Measurements from ENCODE around the gene SPACA9.

GRCh38 chr9:132931178-132931735 is 52.6 kb downstream of the SPACA9 start:
- TF ChIP-seq TAF1 (IDR thresholded peaks at IDR 0.05; ENCODE audit: borderline replicate concordance, low read depth, low read length) (no peak), POLR2A (IDR thresholded peaks at IDR 0.05; ENCODE audit: low read depth, low read length) (no peak)
